GM12878 (cell line): ENCODE measurements around the gene RPS26. TPM values are rescaled to one million over a fixed set of nuclear protein-coding genes. Genes with fewer than 3 reads are reported as not detected.

ENCODE experiments used
- ATAC-seq: fragments of 200-7000 bp; cut with Tn5 transposase; 3 replicates; pipeline ENCODE4 v1.9.1; 2020; ENCODE audit warnings: mild to moderate bottlenecking, moderate library complexity
- Bru-seq: library from RNA; stranded (reverse); fragments of 400-500 nt; gene quantifications from one replicate; lab custom pipeline; 2021; lab: Mats Ljungman, UMichigan
- BruChase-seq, 2 experiments: library from RNA; stranded (reverse); fragments of 400-500 nt; gene quantifications; one replicate each; lab custom pipeline; 2021; lab: Mats Ljungman, UMichigan
- BruUV-seq: library from RNA; stranded (reverse); fragments of 400-500 nt; replicated peaks from 2 replicates; lab custom pipeline; 2021; lab: Mats Ljungman, UMichigan
- CTCF ChIA-PET: fragments of 300-600 bp; sonication (Branson Sonifier 250); formaldehyde crosslinking; extraction: SDS; loops from one replicate; lab custom pipeline; 2021; ENCODE audit warnings: inconsistent platforms; lab: Yijun Ruan, JAX
- POLR2A ChIA-PET: fragments of 350-600 bp; formaldehyde crosslinking; extraction: SDS; loops from one replicate; lab custom pipeline; 2021; ENCODE audit warnings: inconsistent platforms; lab: Charles Lee
- RAD21 ChIA-PET: fragments of 300-600 bp; sonication (Branson Sonifier 250); formaldehyde crosslinking; loops from one replicate; lab custom pipeline; 2023; ENCODE audit warnings: antibody characterized with exemption; ENCODE audit not compliant: unreplicated experiment; lab: Charles Lee
- SMC1A ChIA-PET: fragments of 300-600 bp; sonication (Branson Sonifier 250); formaldehyde crosslinking; loops from one replicate; lab custom pipeline; 2023; ENCODE audit not compliant: unreplicated experiment, uncharacterized antibody; lab: Charles Lee
- DNase-seq: peaks from one replicate; pipeline ENCODE4 v3.0.0-alpha.2; 2011; ENCODE audit warnings: low read depth, low spot score
- FAIRE-seq: peaks from 3 replicates; lab custom pipeline; 2011; peaks lifted over from hg19 to GRCh38; lab: Jason Lieb, UNC
- H2AFZ ChIP-seq: 2 replicates; pipeline ENCODE4 v1.6.0; 2011; ENCODE audit warnings: low read depth, low read length, control low read depth; ENCODE audit not compliant: control insufficient read depth
- H3K27ac ChIP-seq: 2 replicates; pipeline ENCODE4 v1.5.1; 2011; ENCODE audit warnings: control low read depth; ENCODE audit not compliant: control insufficient read depth, insufficient read depth
- H3K27me3 ChIP-seq, 2 experiments: replicated peaks in 1 of 2; 2 replicates each; pipeline versions ENCODE4 v1.6.0 to v1.6.1; 2011; ENCODE audit warnings: low read length in 1 of 2; ENCODE audit not compliant: control insufficient read depth in 2 of 2, insufficient read depth in 2 of 2
- H3K36me3 ChIP-seq, 2 experiments: 2 replicates each; pipeline ENCODE4 v1.5.1; 2011; ENCODE audit warnings: low read length in 1 of 2; ENCODE audit not compliant: control insufficient read depth in 2 of 2, insufficient read depth in 2 of 2
- H3K4me1 ChIP-seq: 2 replicates; pipeline ENCODE4 v1.6.1; 2011; ENCODE audit warnings: mild to moderate bottlenecking, low read length, moderate library complexity, mixed read lengths; ENCODE audit not compliant: control insufficient read depth, insufficient read depth
- H3K4me2 ChIP-seq: 2 replicates; pipeline ENCODE4 v1.6.0; 2011; ENCODE audit warnings: control low read depth; ENCODE audit not compliant: control insufficient read depth, insufficient read depth
- H3K4me3 ChIP-seq: fragments of 200-600 bp; sonication (generic); 2 replicates; pipeline ENCODE4 v1.5.1; 2016
- H3K79me2 ChIP-seq: 2 replicates; pipeline ENCODE4 v1.6.0; 2011; ENCODE audit warnings: low read length; ENCODE audit not compliant: control insufficient read depth, insufficient read depth
- H3K9ac ChIP-seq: 2 replicates; pipeline ENCODE4 v1.8.0; 2011; ENCODE audit warnings: low read length, control low read depth, mixed read lengths; ENCODE audit not compliant: control insufficient read depth, insufficient read depth
- H3K9me3 ChIP-seq: replicated peaks from 3 replicates; pipeline ENCODE4 v1.5.1; 2011; ENCODE audit warnings: mild to moderate bottlenecking, low read length; ENCODE audit not compliant: control insufficient read depth, insufficient read depth
- H4K20me1 ChIP-seq: 2 replicates; pipeline ENCODE4 v1.6.0; 2011; ENCODE audit not compliant: control insufficient read depth, insufficient read depth
- DPF2 ChIP-seq: fragments of 450-650 bp; IDR thresholded peaks from 2 replicates; pipeline ENCODE4 v1.6.1; 2017; ENCODE audit warnings: mild to moderate bottlenecking
- MEF2A ChIP-seq: IDR thresholded peaks from 2 replicates; pipeline ENCODE4 v1.6.1; 2011; ENCODE audit warnings: low read depth, mild to moderate bottlenecking, low read length, moderate library complexity; ENCODE audit not compliant: insufficient read depth
- MYC ChIP-seq: IDR thresholded peaks from 2 replicates; pipeline ENCODE4 v1.6.1; 2011; ENCODE audit warnings: mild to moderate bottlenecking, low read length, moderate library complexity, inconsistent platforms; ENCODE audit not compliant: insufficient read depth, insufficient replicate concordance, insufficient read length, severe bottlenecking
- NFIC ChIP-seq: IDR thresholded peaks from 2 replicates; pipeline ENCODE4 v1.6.1; 2012; ENCODE audit warnings: low read depth, mild to moderate bottlenecking, inconsistent platforms, low read length, moderate library complexity
- RAD21 ChIP-seq: IDR thresholded peaks from 2 replicates; pipeline ENCODE4 v1.6.1; 2011; ENCODE audit warnings: mild to moderate bottlenecking, low read depth, low read length, moderate library complexity; ENCODE audit not compliant: insufficient read depth
- SIX5 ChIP-seq: IDR thresholded peaks from 2 replicates; pipeline ENCODE4 v1.6.1; 2011; ENCODE audit warnings: mild to moderate bottlenecking, low read depth, low read length, moderate library complexity; ENCODE audit not compliant: severe bottlenecking
- SMARCA5 ChIP-seq: fragments of 450-650 bp; IDR thresholded peaks from 2 replicates; pipeline ENCODE4 v1.6.1; 2017; ENCODE audit warnings: mild to moderate bottlenecking
- WGBS: methylation state at CpG from one replicate; pipeline ENCODE4 v1.1.6; 2016; ENCODE audit warnings: low lambda C conversion rate; ENCODE audit not compliant: insufficient replicate concordance, insufficient coverage; ENCODE audit errors: missing lambda C conversion rate; 5-methylcytosine and 5-hydroxymethylcytosine counted together
- in situ Hi-C: fragments of 300-500 bp; cut with MboI; formaldehyde crosslinking; loops from 9 replicates; pipeline ENCODE4 v1.14.3; 2018; ENCODE audit warnings: mixed read lengths
- intact Hi-C: fragments of 100-400 bp; cut with micrococcal nuclease; formaldehyde crosslinking; loops from one replicate; pipeline ENCODE4 v1.14.2; 2022; ENCODE audit not compliant: unreplicated experiment
- long read RNA-seq, 2 experiments: library from polyadenylated mRNA; unstranded; transcript quantifications; one replicate each; pipeline ENCODE4 v2.0.0, GENCODE V29; 2019 to 2020
- polyA minus RNA-seq, 3 experiments: library from RNA; depleted of rRNA, polyadenylated mRNA; stranded (reverse); fragments of >200 nt; gene quantifications; 2 replicates each; pipeline ENCODE4 v1.2.3, GENCODE V29; 2011
- polyA plus RNA-seq, 11 experiments: library from polyadenylated mRNA; depleted of rRNA in 4 of 11; unstranded in 6 of 11; stranded (reverse) in 5 of 11; fragments of >200 nt; fragmentation: Nextera tagmentation in 4 of 11; fragmentation: Illumina TruSeq in 1 of 11; extraction: Ambion mirVana in 4 of 11; extraction: Trizol in 1 of 11; gene quantifications; 1 replicate in 1 of 11; 2 replicates in 10 of 11; pipeline versions ENCODE4 v1.2.1 to v1.2.3, GENCODE V29; 2011 to 2016; ENCODE audit warnings: inconsistent platforms in 2 of 11, missing spikeins in 2 of 11, low read depth in 1 of 11
- total RNA-seq, 4 experiments: library from RNA; depleted of rRNA in 3 of 4; stranded (reverse); fragments of >200 nt in 3 of 4; fragmentation: Illumina TruSeq in 1 of 4; extraction: Trizol in 1 of 4; gene quantifications; 2 replicates each; pipeline versions ENCODE4 v1.2.1 to v1.2.3, GENCODE V29; 2013 to 2021
- TF ChIP-seq, protein P1 (sequence below), 3 experiments: IDR thresholded peaks in 2 of 3; conservative IDR thresholded peaks in 1 of 3; 2 replicates each; pipeline ENCODE4 v1.5.1; 2011; ENCODE audit warnings: low read depth in 3 of 3, low read length in 3 of 3, mild to moderate bottlenecking in 3 of 3, control low read depth in 2 of 3, moderate library complexity in 2 of 3, inconsistent platforms in 1 of 3, mixed read lengths in 1 of 3; ENCODE audit not compliant: control insufficient read depth in 2 of 3, insufficient read depth in 1 of 3; ENCODE audit errors: extremely low read depth in 1 of 3
- TF ChIP-seq, protein P2 (sequence below): fragments of 450-650 bp; conservative IDR thresholded peaks from 2 replicates; pipeline ENCODE4 v1.6.1; 2017; ENCODE audit warnings: mild to moderate bottlenecking, moderate library complexity
- TF ChIP-seq, protein P3 (sequence below): fragments of 450-650 bp; IDR thresholded peaks from 2 replicates; pipeline ENCODE4 v1.6.1; 2017; ENCODE audit warnings: low read depth, mild to moderate bottlenecking, moderate library complexity

The RPS26 gene
- total RNA-seq (2013; cell fraction: nucleolus; rRNA removed): 75.1 and 88.8 TPM in 2 replicates
- total RNA-seq (2014; rRNA removed) (597 and 686 TPM in 2 replicates), total RNA-seq (2014; rRNA removed; fragmentation: Illumina TruSeq; extraction: Trizol) (1,014 and 1,019 TPM in 2 replicates), total RNA-seq (2021) (75.5 and 86.4 TPM in 2 replicates), polyA plus RNA-seq (2011; rRNA removed) (214 and 442 TPM in 2 replicates), polyA plus RNA-seq (2014; fragmentation: Illumina TruSeq; extraction: Trizol) (784 and 1,270 TPM in 2 replicates), polyA plus RNA-seq (2014; fragmentation: Nextera tagmentation; extraction: Ambion mirVana) (1,000 to 10,000 TPM; 2,920 to 3,147 TPM), polyA plus RNA-seq (2014; rRNA removed) (618 and 656 TPM in 2 replicates), polyA plus RNA-seq (2016; fragmentation: Nextera tagmentation; extraction: Ambion mirVana) (100 to 1,000 TPM; 855 to 907 TPM), polyA minus RNA-seq (2011; rRNA and poly(A)+ RNA removed) (507 and 724 TPM in 2 replicates), Bru-seq, nascent RNA (percentile 99 among the genes with signal in this experiment), BruChase-seq, experiment 1, labeled RNA remaining after a 6-hour chase (percentile 99 among the genes with signal in this experiment), BruChase-seq, experiment 2, labeled RNA remaining after a 2-hour chase (percentile 99 among the genes with signal in this experiment)
- 165 TPM for polyA plus RNA-seq (2011; ENCODE audit: low read depth)
- 830 and 2,449 TPM in 2 replicates for polyA plus RNA-seq (2011; cell fraction: cytosol; rRNA removed)
- 258 and 284 TPM in 2 replicates for polyA plus RNA-seq (2011; cell fraction: nucleus; rRNA removed)
- 770 and 960 TPM in 2 replicates for polyA plus RNA-seq (2012)
- polyA minus RNA-seq (2011; cell fraction: cytosol; rRNA and poly(A)+ RNA removed): 62.0 and 68.0 TPM in 2 replicates
- polyA minus RNA-seq (2011; cell fraction: nucleus; rRNA and poly(A)+ RNA removed): 57.3 and 66.8 TPM in 2 replicates
- long read RNA-seq, experiment 1, transcript RPS26-204 (4 exons, 1,140 nt): major isoform, 20 of 23 reads
- long read RNA-seq, experiment 1, partial matches to known transcripts: 1 of 23 reads
- long read RNA-seq, experiment 1, other reads (novel, unspliced or antisense): 2 of 23 reads
- long read RNA-seq, experiment 2, partial matches to known transcripts: 4 of 11 reads
- long read RNA-seq, experiment 2, other reads (novel, unspliced or antisense): 4 of 11 reads

DNA sequence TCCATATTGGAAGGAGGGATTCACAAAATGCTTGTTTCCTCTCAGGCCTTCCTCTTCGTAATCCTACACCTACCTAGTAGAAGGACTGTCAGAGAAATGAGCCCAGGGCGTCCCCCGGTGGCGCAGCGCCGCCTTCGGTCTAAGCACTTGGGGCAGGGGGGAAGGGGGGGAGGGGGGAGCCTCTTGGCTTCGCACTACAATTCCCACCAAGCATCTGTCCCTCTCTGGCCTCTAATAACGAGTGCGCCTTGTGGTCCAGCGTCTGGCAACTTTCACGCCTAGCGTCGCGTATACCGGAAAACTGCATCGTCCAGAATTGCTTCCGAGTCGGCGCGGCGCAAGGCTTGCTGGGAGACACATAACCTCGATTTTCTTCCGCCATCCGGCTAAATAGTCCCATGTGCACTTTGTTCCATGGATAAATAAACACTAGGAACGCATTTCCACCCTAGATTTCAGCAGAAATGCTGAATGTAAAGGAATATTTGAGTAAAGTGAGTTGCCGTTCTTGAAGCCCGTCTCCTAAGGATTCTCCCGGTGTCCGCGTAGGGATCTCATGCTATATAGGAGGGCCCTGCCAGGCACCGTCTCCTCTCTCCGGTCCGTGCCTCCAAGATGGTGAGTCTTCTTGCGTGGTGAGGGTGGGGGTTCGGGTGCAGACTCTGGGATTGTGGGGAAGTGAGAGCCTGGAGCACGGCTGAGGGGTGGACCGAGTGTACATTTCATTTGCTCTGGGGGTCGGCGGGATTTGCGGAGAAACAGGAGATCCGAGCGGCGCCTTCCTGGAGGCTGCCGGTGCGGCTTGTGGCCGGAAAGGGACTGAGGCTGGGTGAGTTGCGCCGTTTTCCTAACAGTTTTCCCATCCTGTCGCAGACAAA is at the start of gene RPS26:
Gene RPS26, plus strand, starts transcription at position 367 of the 878 bp plus-strand sequence. Its CDS starts 249 bp downstream, at position 616.
- Histone ChIP-seq H3K27me3 (no peaks in the 10 kb centered on the region), H3K4me2 (peak within 1 kb of the TSS; percentile 92), H3K4me3 (peak within 1 kb of the TSS; percentile 98), H3K27ac (peak within 1 kb of the TSS; percentile 98), H3K9me3 (no peaks in the 10 kb centered on the region), H2AFZ (peak within 1 kb of the TSS; percentile 99), H3K4me1 (peaks cover 13% of the 10 kb centered on the region), H4K20me1 (no peaks in the 10 kb centered on the region), H3K36me3 (peaks cover 5 to 19% of the 10 kb centered on the region in 2 experiments; a peak in 3 of 4 replicates), H3K79me2 (peaks cover 22% of the 10 kb centered on the region), H3K9ac (peak within 1 kb of the TSS; percentile 96)
- CTCF ChIA-PET: interaction anchor here (0.6 to 5.0 kb wide), 13 partner anchors 35 to 323 kb away, joined by 3 to 64 read pairs (median 4); partner anchors contain the start of genes ESYT1, RAB5B and SUOX
- BruUV-seq: no TSS peak
- DNase-seq: peak; percentile 98
- peak; percentile 96 for ATAC-seq
- peak; percentile 99 for FAIRE-seq
- under 1% methylated on average over 43 of the region's 50 CpGs for WGBS
- in situ Hi-C loops: no loop called here
- SMC1A ChIA-PET: interaction anchor here (1.5 to 5.0 kb wide), 9 partner anchors 35 to 303 kb away, joined by 3 to 52 read pairs (median 6); partner anchors contain the start of genes DGKA, ORMDL2, SARNP and SUOX
- intact Hi-C loops: loop anchor here (1.0 to 5.0 kb wide), 5 partner anchors 45 to 303 kb away; partner anchors contain the start of gene DNAJC14
- RAD21 ChIA-PET: interaction anchor here (0.7 to 3.4 kb wide), 8 partner anchors 43 to 317 kb away, joined by 3 to 32 read pairs (median 4); partner anchors contain the start of genes CD63, RAB5B and SUOX
- POLR2A ChIA-PET: interaction anchor here (1.0 to 4.0 kb wide), 4 partner anchors 46 to 303 kb away, joined by 4 to 12 read pairs (median 6); partner anchors contain the start of genes PA2G4 and RAB5B
- TF ChIP-seq, protein P1, sequence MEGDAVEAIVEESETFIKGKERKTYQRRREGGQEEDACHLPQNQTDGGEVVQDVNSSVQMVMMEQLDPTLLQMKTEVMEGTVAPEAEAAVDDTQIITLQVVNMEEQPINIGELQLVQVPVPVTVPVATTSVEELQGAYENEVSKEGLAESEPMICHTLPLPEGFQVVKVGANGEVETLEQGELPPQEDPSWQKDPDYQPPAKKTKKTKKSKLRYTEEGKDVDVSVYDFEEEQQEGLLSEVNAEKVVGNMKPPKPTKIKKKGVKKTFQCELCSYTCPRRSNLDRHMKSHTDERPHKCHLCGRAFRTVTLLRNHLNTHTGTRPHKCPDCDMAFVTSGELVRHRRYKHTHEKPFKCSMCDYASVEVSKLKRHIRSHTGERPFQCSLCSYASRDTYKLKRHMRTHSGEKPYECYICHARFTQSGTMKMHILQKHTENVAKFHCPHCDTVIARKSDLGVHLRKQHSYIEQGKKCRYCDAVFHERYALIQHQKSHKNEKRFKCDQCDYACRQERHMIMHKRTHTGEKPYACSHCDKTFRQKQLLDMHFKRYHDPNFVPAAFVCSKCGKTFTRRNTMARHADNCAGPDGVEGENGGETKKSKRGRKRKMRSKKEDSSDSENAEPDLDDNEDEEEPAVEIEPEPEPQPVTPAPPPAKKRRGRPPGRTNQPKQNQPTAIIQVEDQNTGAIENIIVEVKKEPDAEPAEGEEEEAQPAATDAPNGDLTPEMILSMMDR (IDR thresholded peaks at IDR 0.05 in 2 of 3, conservative IDR thresholded peaks at IDR 0.05 in 1 of 3; ENCODE audit: control insufficient read depth in 2 of 3, extremely low read depth in 1 of 3, insufficient read depth in 1 of 3, low read depth in 3 of 3, low read length in 3 of 3): peak; percentile 46 to 64 (median 61)
- TF ChIP-seq SMARCA5 (peak; percentile 31; the same call in 1 of the 2 replicates), MYC (peak; percentile 13), NFIC (peak; percentile 79), DPF2 (peak; percentile 77), RAD21 (peak; percentile 85), MEF2A (no peak), SIX5 (peak; percentile 83)
- TF ChIP-seq, protein P2, sequence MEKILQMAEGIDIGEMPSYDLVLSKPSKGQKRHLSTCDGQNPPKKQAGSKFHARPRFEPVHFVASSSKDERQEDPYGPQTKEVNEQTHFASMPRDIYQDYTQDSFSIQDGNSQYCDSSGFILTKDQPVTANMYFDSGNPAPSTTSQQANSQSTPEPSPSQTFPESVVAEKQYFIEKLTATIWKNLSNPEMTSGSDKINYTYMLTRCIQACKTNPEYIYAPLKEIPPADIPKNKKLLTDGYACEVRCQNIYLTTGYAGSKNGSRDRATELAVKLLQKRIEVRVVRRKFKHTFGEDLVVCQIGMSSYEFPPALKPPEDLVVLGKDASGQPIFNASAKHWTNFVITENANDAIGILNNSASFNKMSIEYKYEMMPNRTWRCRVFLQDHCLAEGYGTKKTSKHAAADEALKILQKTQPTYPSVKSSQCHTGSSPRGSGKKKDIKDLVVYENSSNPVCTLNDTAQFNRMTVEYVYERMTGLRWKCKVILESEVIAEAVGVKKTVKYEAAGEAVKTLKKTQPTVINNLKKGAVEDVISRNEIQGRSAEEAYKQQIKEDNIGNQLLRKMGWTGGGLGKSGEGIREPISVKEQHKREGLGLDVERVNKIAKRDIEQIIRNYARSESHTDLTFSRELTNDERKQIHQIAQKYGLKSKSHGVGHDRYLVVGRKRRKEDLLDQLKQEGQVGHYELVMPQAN: peak; percentile 77
- TF ChIP-seq, protein P3, sequence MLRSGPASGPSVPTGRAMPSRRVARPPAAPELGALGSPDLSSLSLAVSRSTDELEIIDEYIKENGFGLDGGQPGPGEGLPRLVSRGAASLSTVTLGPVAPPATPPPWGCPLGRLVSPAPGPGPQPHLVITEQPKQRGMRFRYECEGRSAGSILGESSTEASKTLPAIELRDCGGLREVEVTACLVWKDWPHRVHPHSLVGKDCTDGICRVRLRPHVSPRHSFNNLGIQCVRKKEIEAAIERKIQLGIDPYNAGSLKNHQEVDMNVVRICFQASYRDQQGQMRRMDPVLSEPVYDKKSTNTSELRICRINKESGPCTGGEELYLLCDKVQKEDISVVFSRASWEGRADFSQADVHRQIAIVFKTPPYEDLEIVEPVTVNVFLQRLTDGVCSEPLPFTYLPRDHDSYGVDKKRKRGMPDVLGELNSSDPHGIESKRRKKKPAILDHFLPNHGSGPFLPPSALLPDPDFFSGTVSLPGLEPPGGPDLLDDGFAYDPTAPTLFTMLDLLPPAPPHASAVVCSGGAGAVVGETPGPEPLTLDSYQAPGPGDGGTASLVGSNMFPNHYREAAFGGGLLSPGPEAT: peak; percentile 96
